Mesenchymal stem cell (in vitro differentiated cells and primary cell): ENCODE measurements around the gene RPLP1.

Source experiments
- DNase-seq: peaks from one replicate; pipeline ENCODE4 v3.0.0-alpha.2; 2013
- H2AFZ ChIP-seq: one replicate; pipeline ENCODE4 v1.6.1; 2013; ENCODE audit warnings: low read depth, mild to moderate bottlenecking, control low read depth, inconsistent platforms, low read length, moderate library complexity
- H2AK5ac ChIP-seq: 2 replicates; pipeline ENCODE4 v1.6.1; 2013; ENCODE audit warnings: low read length, moderate library complexity, mild to moderate bottlenecking, inconsistent platforms; ENCODE audit not compliant: severe bottlenecking
- H2BK120ac ChIP-seq: one replicate; pipeline ENCODE4 v1.6.1; 2013; ENCODE audit warnings: low read depth, mild to moderate bottlenecking, inconsistent platforms, low read length, moderate library complexity
- H2BK12ac ChIP-seq, 2 experiments: one replicate each; pipeline ENCODE4 v1.6.1; 2013; ENCODE audit warnings: inconsistent platforms in 2 of 2, low read length in 2 of 2, mild to moderate bottlenecking in 2 of 2, moderate library complexity in 2 of 2, control low read depth in 1 of 2
- H2BK15ac ChIP-seq: one replicate; pipeline ENCODE4 v1.6.1; 2013; ENCODE audit warnings: mild to moderate bottlenecking, low read depth, inconsistent platforms; ENCODE audit not compliant: poor library complexity, severe bottlenecking
- H2BK5ac ChIP-seq: 2 replicates; pipeline ENCODE4 v1.6.1; 2013; ENCODE audit warnings: low read depth, mild to moderate bottlenecking, low read length, control low read depth, inconsistent platforms; ENCODE audit not compliant: poor library complexity, severe bottlenecking
- H3K14ac ChIP-seq, 2 experiments: one replicate each; pipeline ENCODE4 v1.6.1; 2013; ENCODE audit warnings: inconsistent platforms in 2 of 2, low read length in 2 of 2, control low read depth in 1 of 2, mild to moderate bottlenecking in 1 of 2, moderate library complexity in 1 of 2
- H3K18ac ChIP-seq, 2 experiments: one replicate each; pipeline ENCODE4 v1.6.1; 2013; ENCODE audit warnings: inconsistent platforms in 2 of 2, low read length in 2 of 2, control low read depth in 1 of 2, low read depth in 1 of 2, mild to moderate bottlenecking in 1 of 2
- H3K23ac ChIP-seq, 2 experiments: one replicate each; pipeline ENCODE4 v1.6.1; 2013; ENCODE audit warnings: inconsistent platforms in 2 of 2, low read length in 2 of 2, mild to moderate bottlenecking in 2 of 2, moderate library complexity in 2 of 2, control low read depth in 1 of 2
- H3K27ac ChIP-seq: 2 replicates; pipeline ENCODE4 v1.5.1; 2013; ENCODE audit warnings: mild to moderate bottlenecking, moderate library complexity, low read length, control low read depth, inconsistent platforms; ENCODE audit not compliant: poor library complexity, severe bottlenecking
- H3K27me3 ChIP-seq, 2 experiments: 2 replicates each; pipeline versions ENCODE4 v1.6.1 to v1.7.0; 2013; ENCODE audit warnings: low read length in 2 of 2, mild to moderate bottlenecking in 2 of 2, moderate library complexity in 2 of 2, control low read depth in 1 of 2, inconsistent platforms in 1 of 2; ENCODE audit not compliant: control insufficient read depth in 1 of 2, insufficient read depth in 1 of 2
- H3K36me3 ChIP-seq, 2 experiments: 2 replicates each; pipeline versions ENCODE4 v1.6.1 to v1.7.0; 2013; ENCODE audit warnings: low read length in 2 of 2, control low read depth in 1 of 2, inconsistent platforms in 1 of 2, low read depth in 1 of 2, mild to moderate bottlenecking in 1 of 2; ENCODE audit not compliant: insufficient read depth in 2 of 2, control insufficient read depth in 1 of 2
- H3K4ac ChIP-seq, 2 experiments: one replicate each; pipeline ENCODE4 v1.6.1; 2013; ENCODE audit warnings: inconsistent platforms in 2 of 2, low read length in 2 of 2, mild to moderate bottlenecking in 2 of 2, moderate library complexity in 2 of 2, control low read depth in 1 of 2, low read depth in 1 of 2
- H3K4me1 ChIP-seq: 2 replicates; pipeline ENCODE4 v1.6.1; 2013; ENCODE audit warnings: low read depth, low read length, control low read depth; ENCODE audit not compliant: control insufficient read depth, insufficient read depth
- H3K4me2 ChIP-seq: 2 replicates; pipeline ENCODE4 v1.6.1; 2013; ENCODE audit warnings: low read length, mild to moderate bottlenecking, inconsistent platforms; ENCODE audit not compliant: poor library complexity, severe bottlenecking
- H3K4me3 ChIP-seq, 2 experiments: 2 replicates each; pipeline versions ENCODE4 v1.5.1 to v1.7.0; 2013; ENCODE audit warnings: low read length in 2 of 2, mild to moderate bottlenecking in 2 of 2, control low read depth in 1 of 2, low read depth in 1 of 2; ENCODE audit not compliant: insufficient read depth in 1 of 2
- H3K79me1 ChIP-seq: replicated peaks from 2 replicates; pipeline ENCODE4 v1.6.1; 2013; ENCODE audit warnings: mild to moderate bottlenecking, control low read depth, low read length, inconsistent platforms; ENCODE audit not compliant: poor library complexity, severe bottlenecking
- H3K9ac ChIP-seq: 2 replicates; pipeline ENCODE4 v1.7.0; 2013; ENCODE audit warnings: mild to moderate bottlenecking, low read length, moderate library complexity
- H3K9me3 ChIP-seq: 2 replicates; pipeline ENCODE4 v1.7.0; 2013; ENCODE audit warnings: mild to moderate bottlenecking, low read length; ENCODE audit not compliant: control insufficient read depth
- H4K8ac ChIP-seq: one replicate; pipeline ENCODE4 v1.6.1; 2013; ENCODE audit warnings: inconsistent platforms, mild to moderate bottlenecking, low read length, moderate library complexity
- H4K91ac ChIP-seq: one replicate; pipeline ENCODE4 v1.6.1; 2013; ENCODE audit warnings: mild to moderate bottlenecking, low read length, inconsistent platforms
- WGBS: methylation state at CpG from one replicate; pipeline ENCODE4 v1.1.7; 2013; ENCODE audit warnings: mixed read lengths; 5-methylcytosine and 5-hydroxymethylcytosine counted together

Gene RPLP1

GRCh38 chr15:69474291-69474690 lies 21.7 kb downstream of the RPLP1 start:
- Histone ChIP-seq H2BK5ac (no peak overlapping the region), H3K9me3 (no peaks in the 10 kb centered on the region), H3K36me3 (no peaks in the 10 kb centered on the region), H3K4me3 (no peak overlapping the region), H4K8ac (no peak overlapping the region), H2BK120ac (no peak overlapping the region), H2AK5ac (no peak overlapping the region), H3K4ac (no peak overlapping the region), H2BK15ac (no peak overlapping the region), H3K23ac (no peak overlapping the region), H3K4me1 (peaks cover 11% of the 10 kb centered on the region), H3K4me2 (no peak overlapping the region), H3K27me3 (peaks cover 7 to 27% of the 10 kb centered on the region in 2 experiments), H3K9ac (no peak overlapping the region), H3K79me1 (no peaks in the 10 kb centered on the region), H4K91ac (no peak overlapping the region), H3K14ac (no peak overlapping the region), H2BK12ac (no peak overlapping the region), H3K18ac (no peak overlapping the region), H2AFZ (no peak overlapping the region), H3K27ac (no peak overlapping the region)
- 9% methylated on average over 5 of the region's 5 CpGs for WGBS
- peak; percentile 58 for DNase-seq

DNA sequence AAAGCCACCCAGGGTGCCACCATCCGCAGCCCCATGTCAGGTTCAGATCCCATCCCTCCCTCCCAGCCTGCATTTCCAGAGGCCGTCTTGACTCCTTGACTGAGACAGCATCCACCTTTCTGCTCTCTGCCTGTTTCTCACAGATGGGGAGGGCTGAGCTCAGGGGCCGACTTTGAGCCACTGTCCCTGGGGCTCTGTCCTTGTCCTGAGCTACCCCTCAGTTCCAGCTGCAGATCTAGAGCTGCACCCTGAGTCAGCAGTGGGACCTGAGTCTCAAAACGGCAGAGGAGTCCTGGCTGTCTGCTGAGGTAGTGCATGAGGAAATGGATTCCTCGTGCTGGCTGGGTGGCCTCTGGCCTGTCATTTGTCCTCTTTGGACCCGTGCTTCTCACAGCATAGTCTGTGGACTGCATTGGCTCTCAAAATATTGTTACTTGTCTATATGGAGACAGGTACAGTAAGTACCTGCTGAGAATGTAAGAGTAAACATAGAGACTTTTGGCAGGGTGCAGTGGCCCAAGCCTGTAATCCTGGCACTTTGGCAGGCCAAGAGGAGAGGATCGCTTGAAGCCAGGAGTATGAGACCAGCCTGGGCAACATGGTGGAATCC lies 22.3 kb downstream of the RPLP1 start:
- no peak overlapping the region for H3K14ac ChIP-seq
- H3K4me1 ChIP-seq = peaks cover 5% of the 10 kb centered on the region
- WGBS = 57% methylated on average over 7 of the region's 7 CpGs
- no peak overlapping the region for H2AFZ ChIP-seq
- H2BK120ac ChIP-seq = no peak overlapping the region
- peaks cover 9 to 33% of the 10 kb centered on the region in 2 experiments for H3K27me3 ChIP-seq
- H3K4ac ChIP-seq = no peak overlapping the region
- no peak overlapping the region for H2BK15ac ChIP-seq
- H4K8ac ChIP-seq = no peak overlapping the region
- no peak overlapping the region for H2AK5ac ChIP-seq
- no peaks in the 10 kb centered on the region for H3K79me1 ChIP-seq
- H3K23ac ChIP-seq = no peak overlapping the region
- no peak overlapping the region for H3K4me2 ChIP-seq
- H3K4me3 ChIP-seq = no peak overlapping the region
- no peak overlapping the region for H3K18ac ChIP-seq
- no peak overlapping the region for H2BK5ac ChIP-seq
- H3K27ac ChIP-seq = no peak overlapping the region
- no peak overlapping the region for H2BK12ac ChIP-seq
- H4K91ac ChIP-seq = no peak overlapping the region
- H3K9ac ChIP-seq = no peak overlapping the region
- peak; percentile 42 for DNase-seq
- peaks cover 4% of the 10 kb centered on the region for H3K9me3 ChIP-seq
- H3K36me3 ChIP-seq = no peaks in the 10 kb centered on the region

GRCh38 chr15:69475769-69476358 lies 23.2 kb downstream of the RPLP1 start:
- Histone ChIP-seq H2BK12ac (no peak overlapping the region), H3K27ac (no peak overlapping the region), H2BK15ac (no peak overlapping the region), H3K4me1 (peaks cover 5% of the 10 kb centered on the region), H3K23ac (no peak overlapping the region), H3K9me3 (peaks cover 10% of the 10 kb centered on the region), H4K91ac (no peak overlapping the region), H2AFZ (no peak overlapping the region), H3K79me1 (no peaks in the 10 kb centered on the region), H2BK5ac (no peak overlapping the region), H4K8ac (no peak overlapping the region), H3K36me3 (no peaks in the 10 kb centered on the region), H2BK120ac (no peak overlapping the region), H3K14ac (no peak overlapping the region), H3K27me3 (peaks cover 9 to 32% of the 10 kb centered on the region in 2 experiments), H3K4me3 (no peak overlapping the region), H3K4ac (no peak overlapping the region), H2AK5ac (no peak overlapping the region), H3K9ac (no peak overlapping the region), H3K4me2 (no peak overlapping the region), H3K18ac (no peak overlapping the region)
- 44% methylated on average over 8 of the region's 8 CpGs for WGBS
- peak; percentile 72 for DNase-seq

- H2BK15ac ChIP-seq = no peak overlapping the region
- 87% methylated on average over 9 of the region's 9 CpGs for WGBS
Measured at GRCh38 chr15:69476704-69477473, 24.3 kb downstream of the RPLP1 start.

More at GRCh38 chr15:69476704-69477473, 24.3 kb downstream of the RPLP1 start:
- Histone ChIP-seq H3K27ac (no peak overlapping the region), H2BK120ac (no peak overlapping the region), H4K91ac (no peak overlapping the region), H3K9ac (no peak overlapping the region), H3K4me2 (no peak overlapping the region), H3K18ac (no peak overlapping the region), H3K27me3 (peaks cover 9 to 22% of the 10 kb centered on the region in 2 experiments), H2AK5ac (no peak overlapping the region), H2BK12ac (no peak overlapping the region), H4K8ac (no peak overlapping the region), H3K23ac (no peak overlapping the region), H2AFZ (no peak overlapping the region), H3K4ac (no peak overlapping the region), H3K36me3 (no peaks in the 10 kb centered on the region), H3K4me1 (peaks cover 5% of the 10 kb centered on the region), H3K4me3 (no peak overlapping the region), H3K9me3 (peaks cover 10% of the 10 kb centered on the region), H3K14ac (no peak overlapping the region), H2BK5ac (no peak overlapping the region), H3K79me1 (no peaks in the 10 kb centered on the region)
- DNase-seq = no peak
